HG02885 (cell line): ENCODE measurements around the gene LRRIQ1.
"Not testable (repeated sequence)": the region's sequence is repeated elsewhere in the genome, so short reads cannot be mapped to it uniquely, and the experiment has no call there.

Source experiments
- ATAC-seq: cut with Tn5 transposase; IDR thresholded peaks from one replicate; pipeline ENCODE4 v1.9.1; 2021; ENCODE audit warnings: mild to moderate bottlenecking; ENCODE audit not compliant: unreplicated experiment, poor library complexity

The LRRIQ1 gene

DNA sequence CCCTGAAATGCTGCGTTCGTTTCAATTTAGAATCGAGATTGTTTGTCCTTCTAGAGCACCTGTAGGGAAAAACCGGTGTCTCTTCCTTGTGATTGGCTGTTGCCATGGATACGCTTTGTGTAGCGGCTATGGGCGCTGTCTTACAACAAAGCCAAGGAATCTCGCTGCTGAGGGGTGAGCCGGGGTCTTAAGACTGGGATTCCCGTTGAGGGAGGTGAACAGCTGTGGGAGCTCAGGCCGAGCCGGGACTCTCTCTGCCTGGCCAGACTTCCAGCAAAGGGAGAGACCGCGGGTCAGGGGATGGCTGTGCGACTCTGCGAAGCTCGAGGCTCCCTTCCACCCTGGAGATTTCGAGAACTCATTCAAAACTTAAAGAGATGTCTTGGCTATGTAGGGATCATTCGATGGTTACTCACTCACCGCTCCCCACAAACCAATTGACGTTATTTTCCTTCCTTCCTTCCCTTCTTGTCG, at the start of gene LRRIQ1, which contains the start of gene TSPAN19:
Gene LRRIQ1 (plus strand): TSS at position 118 of the 474 bp plus-strand sequence. CDS start 1,826 bp downstream, outside the sequence.
Gene TSPAN19 (minus strand): TSS at position 44 of the 474 bp plus-strand sequence. CDS start 6,331 bp downstream, outside the sequence.
- peak; percentile 96 for ATAC-seq

DNA sequence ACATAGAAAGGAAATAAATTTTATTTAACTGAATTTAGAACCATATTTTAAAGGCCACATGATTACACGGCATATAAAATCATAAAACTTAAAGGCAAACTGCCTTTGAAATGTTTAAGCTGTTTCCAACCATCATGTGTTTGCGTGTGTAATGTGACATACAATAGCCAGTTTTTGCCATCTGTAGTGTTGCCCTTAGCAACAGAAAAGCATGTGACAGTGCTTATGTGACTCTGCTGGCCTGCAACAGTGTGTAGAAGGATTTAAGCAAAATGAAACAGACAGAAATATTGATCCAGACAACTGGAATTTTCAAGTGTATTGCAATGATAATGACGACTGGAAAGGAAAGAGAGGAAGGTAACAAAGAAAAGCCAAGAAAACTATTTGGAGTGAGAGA, 49.6 kb upstream of the LRRIQ1 start:
- ATAC-seq, result no peak

- no peak for ATAC-seq
Measured at GRCh38 chr12:84994426-84994825, 41.7 kb upstream of the LRRIQ1 start.

DNA sequence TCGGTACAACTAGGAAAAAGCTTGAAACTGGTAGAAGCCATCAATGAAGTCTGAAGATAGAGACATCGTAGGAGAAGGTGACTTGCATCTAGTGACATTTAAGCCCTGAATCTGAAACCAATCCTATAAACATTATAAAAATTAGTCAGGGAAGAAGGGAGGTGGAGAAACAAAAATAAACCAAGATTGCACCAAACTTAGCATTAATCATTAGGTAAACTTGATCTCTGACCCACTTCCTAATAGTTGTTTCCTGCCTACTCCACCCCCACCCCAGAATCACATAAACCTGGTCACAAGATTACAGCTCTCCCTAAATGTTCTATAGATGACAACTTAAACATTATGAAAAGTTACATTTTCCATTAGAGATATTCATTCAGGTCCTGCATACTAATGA, 40.5 kb upstream of the LRRIQ1 start:
- no peak for ATAC-seq

DNA sequence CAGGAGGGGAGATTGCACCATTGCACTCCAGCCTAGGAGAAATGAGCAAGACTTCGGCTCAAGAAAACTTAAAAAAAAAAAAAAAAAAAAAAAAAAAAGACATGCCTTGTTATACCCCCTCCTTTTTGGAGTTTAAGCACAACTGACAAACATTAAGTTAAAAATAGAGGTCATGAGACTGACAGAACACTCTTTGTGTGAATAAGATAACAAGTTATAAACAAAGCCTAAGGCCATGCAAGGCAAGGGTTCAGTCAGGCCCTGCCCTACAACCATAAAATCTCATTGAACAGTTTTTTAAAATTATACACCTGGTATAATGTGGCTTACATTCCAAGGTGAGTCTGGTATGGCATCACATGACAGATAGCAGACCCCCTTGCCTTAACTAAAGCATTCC, 39.4 kb upstream of the LRRIQ1 start:
- ATAC-seq, result no peak

DNA sequence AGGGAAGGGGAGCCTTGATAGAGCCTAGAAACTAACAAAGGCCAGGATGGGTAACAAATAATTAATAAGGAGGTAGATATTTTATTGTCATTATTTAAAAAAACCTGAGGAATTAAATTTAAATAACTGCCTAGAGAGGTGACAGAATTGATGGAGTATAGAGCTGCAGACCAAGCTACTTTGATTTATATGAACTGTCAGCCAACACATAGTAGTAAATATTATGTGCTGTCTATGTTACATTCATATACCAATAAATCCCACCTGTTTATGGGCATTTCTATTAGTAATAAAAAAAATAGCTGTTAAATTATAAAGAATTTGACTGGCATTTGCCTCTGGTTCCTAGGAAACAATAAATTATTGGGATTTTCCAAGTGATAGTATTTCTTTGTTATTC, 37.8 kb upstream of the LRRIQ1 start:
- ATAC-seq, result no peak

- ATAC-seq, result no peak
Measured at GRCh38 chr12:85000729-85001128, 35.4 kb upstream of the LRRIQ1 start.

DNA sequence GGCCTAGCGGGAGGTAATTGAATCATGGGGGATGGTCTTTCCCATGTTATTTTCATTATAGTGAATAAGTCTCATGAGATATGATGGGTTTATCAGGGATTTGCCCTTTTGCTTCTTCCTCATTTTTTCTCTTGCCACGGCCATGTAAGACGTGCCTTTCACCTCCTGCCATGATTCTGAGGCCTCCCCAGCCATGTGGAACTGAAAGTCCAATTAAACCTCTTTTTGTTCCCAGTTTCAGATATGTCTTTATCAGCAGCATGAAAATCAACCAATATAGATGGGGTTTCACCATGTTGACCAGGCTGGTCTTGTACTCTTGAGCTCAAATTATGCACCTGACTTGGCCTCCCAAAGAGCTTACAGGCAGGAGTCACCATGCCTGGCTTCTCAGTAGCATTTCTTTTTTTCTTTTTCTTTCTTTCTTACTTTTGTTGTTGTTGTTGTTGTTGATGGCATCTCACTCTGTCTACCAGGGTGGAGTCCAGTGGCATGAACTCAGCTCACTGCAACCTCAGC, 33.3 kb upstream of the LRRIQ1 start:
- ATAC-seq, result no peak

GRCh38 chr12:85004204-85004603, 31.9 kb upstream of the LRRIQ1 start:
- ATAC-seq, result no peak

DNA sequence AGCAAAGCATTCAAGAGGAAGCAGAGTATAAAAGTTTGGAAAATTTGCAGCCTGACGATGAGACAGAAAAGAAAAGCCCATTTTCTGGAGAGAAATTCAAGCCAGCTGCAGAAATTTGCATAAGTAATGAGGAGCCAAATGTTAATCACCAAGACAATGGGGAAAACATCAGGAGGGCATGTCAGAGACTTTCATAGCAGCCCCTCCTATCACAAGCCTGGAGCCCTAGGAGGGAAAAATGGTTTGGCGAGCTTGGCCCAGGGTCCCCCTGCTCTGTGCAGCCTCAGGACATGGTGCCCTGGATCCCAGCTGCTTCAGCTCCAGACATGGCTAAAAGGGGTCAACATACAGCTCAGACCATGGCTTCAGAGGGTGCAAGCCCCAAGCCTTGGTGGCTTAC, 31.1 kb upstream of the LRRIQ1 start:
- not testable (repeated sequence) for ATAC-seq

DNA sequence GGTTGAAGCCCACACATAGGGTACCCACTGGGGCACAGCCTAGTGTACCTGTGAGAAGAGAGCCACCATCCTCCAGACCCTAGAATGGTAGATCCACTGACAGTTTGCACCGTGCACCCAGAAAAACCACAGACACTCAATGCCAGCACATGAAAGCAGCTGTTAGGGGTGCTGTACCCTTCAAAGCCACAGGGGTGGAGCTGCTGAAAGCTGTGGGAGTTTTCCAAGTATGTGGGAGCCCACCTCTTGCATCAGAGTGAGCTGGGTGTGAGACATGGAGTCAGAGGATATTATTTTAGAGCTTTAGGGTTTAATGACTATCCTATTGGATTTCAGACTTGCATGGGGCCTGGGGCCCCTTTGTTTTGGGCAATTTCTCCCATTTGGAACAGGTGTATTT, 30.5 kb upstream of the LRRIQ1 start:
- no peak for ATAC-seq

GRCh38 chr12:85006206-85006605, 29.9 kb upstream of the LRRIQ1 start:
- no peak for ATAC-seq

DNA sequence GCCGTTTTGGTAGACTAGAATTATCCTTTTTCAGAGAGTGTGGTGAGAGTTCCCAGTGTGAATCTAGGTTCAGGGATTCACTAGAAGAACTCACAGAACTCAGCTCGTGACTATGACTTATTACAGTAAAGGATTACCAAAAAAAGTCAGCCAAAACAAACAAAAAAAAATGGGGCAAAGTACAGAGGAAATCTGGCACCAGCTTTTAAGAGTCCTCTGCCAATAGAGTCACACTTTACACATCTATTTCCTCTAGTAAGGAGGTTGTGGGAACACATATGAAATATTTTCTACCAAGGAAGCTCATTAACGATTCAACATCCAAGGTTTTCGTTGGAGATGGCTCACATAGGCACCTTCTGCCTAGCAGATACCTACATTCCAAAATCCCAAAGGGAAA, 28.3 kb upstream of the LRRIQ1 start:
- ATAC-seq, result no peak

DNA sequence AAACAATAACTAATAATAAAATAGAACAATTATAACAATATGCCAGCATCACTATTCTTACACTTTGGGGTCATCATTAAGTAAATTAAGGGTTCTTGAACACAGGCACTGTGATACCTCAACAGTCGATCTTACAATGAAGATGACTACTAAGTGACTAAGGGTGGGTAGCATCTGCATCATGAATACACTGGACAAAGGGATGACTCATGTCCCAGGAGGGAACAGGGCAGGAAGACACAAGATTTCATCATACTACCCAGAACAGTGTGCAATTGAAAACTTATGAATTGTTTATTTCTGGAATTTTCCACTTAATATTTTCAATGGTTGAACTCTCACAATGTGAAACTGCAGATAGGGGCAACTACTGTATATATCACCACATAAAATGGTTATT, 19.7 kb upstream of the LRRIQ1 start:
- ATAC-seq, result no peak

DNA sequence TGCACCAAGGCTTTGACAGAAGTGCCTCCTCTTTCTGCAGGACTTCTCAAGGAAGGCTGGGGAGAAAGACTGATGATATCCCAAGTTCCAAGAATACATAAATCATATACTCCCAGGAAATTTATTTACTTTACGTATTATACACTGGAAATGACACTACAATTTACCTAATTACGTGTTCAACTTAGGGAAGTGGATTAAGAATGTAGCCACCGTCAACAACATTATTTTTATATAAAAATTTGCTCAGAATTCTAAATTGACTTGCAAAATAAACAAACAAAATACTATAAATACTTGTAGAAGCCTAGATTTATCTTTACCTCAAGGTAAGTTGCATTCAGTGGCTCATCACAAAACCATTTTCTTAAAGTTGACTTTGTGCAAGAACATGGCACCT, 19.0 kb upstream of the LRRIQ1 start:
- ATAC-seq, result no peak

- no peak for ATAC-seq
Measured at GRCh38 chr12:85017618-85018017, 18.5 kb upstream of the LRRIQ1 start.

DNA sequence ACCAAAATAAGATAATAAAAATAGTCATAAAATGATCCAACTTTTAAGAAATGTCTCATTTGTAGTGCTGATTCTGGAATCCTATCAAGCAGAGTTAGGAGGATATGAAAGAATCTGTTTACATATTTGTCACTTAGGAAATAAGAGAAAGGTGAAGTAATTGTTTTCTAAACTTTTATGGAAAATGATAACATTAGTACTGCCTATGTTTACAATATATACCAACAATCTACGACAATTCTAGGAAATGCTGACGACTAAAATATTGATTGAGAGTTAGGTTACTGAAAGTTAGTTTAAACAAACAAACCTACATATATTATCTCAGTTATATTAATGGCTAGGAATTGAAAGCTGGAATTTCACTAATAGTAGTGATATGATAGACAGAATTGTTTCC, 18.1 kb upstream of the LRRIQ1 start:
- no peak for ATAC-seq

DNA sequence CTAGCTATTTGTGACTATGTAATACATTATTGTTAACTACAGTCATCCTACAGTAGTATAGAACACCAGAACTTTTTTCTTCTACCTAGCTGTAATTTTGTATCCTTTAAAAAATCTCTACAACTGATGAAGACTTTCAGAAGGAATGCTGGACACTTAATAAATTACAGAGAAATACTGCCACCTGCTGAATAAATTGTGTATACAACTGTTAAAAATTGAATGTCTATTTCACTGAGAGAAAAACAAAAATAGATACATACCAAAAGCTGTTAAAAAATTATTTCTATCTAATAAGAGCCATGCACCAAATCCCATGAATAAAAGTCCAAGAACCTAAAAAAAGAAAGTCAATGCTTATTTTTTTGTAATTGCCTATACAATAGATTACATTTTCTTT, 6.7 kb upstream of the LRRIQ1 start:
- ATAC-seq, result no peak

DNA sequence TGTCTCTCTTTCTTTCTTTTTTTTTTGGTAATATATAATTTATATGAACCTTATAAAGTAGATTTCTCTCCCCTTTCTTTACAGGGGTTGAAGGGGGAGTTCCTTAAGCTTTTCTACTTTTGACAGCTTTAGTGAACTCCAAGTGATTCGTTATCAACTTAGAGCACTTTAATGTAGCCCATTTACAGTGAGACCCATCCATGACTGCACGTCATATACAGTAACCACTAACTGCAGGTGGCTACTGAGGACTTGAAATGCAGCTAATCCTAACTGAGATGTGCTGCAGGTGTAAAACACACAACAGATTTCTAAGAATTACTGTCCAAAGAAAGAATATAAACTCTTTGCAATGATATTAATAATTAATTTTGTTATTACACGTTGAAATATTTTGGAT, 582 bp downstream of the LRRIQ1 start:
- no peak for ATAC-seq

DNA sequence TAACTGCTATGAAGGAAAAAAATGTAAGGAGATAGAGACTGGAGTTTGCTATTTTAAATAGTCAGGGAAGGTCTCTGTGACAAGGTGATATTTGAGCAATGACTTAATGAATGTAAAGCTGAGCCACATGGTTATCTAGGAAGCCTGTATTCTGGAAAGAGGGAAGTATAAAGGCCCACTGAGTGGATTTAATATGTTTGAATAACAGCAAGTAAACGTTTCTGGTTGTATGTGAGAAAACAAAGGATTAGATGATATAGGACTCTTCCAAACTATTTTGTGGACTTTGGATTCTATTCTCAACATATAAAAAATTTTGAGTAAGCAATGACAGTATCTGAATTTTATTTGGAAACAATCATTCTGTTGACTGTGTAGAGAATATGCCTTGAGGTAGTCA, 5.2 kb downstream of the LRRIQ1 start:
- no peak for ATAC-seq

DNA sequence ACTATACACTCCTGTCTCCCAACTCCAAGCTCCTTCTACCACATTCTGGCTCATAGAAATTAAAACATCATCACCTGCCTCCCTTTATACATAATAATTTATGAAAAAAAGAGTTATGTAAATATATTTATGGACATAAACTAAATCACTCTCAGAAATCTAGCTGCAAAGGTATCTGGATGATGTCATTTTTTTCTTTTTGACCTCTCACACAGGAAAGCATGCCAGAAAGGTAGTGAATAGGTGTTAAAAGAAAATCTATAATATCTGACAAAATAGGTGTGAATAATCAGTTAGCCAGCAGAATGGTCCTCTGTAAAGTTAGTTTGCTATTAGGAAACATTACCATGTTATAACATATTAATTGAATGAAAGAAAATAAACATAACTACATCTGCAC, 7.7 kb downstream of the LRRIQ1 start:
- no peak for ATAC-seq

GRCh38 chr12:85057370-85057963, 21.3 kb downstream of the LRRIQ1 start:
- peak; percentile 93 for ATAC-seq
